ENCODE data around the gene ATP8A2.

DNA sequence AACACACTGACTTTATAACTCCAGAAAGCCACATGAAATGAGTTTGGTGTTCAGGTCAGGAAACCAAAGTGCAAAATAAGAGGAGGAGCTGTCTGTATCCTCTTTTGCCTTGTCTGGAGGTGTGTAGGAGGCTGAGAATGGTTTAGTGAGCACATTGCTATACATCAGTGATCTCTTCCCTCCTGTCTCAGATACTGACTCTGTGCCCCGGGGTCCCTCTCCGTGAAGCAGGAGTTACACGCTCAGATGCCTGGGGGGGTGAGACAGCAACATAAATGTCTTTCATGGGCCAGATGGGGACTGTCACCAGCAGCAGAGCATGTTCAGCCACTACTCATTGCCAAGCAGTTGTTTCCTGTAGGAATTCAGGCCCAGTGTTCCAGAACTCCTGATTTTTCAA lies 285.4 kb downstream of the ATP8A2 start:
- TF ChIP-seq CTCF (IDR thresholded peaks at IDR 0.05) (no peak), POLR2A (IDR thresholded peaks at IDR 0.05) (no peak)

Data from heart left ventricle (tissue), 13 donors.